Measurements from ENCODE around the gene AP2A2. TPM values are rescaled to one million over a fixed set of nuclear protein-coding genes. Genes with fewer than 3 reads are reported as not detected.

The AP2A2 gene
- total RNA-seq, 2 experiments from 2014 or later = 40.1 to 54.0 TPM

DNA sequence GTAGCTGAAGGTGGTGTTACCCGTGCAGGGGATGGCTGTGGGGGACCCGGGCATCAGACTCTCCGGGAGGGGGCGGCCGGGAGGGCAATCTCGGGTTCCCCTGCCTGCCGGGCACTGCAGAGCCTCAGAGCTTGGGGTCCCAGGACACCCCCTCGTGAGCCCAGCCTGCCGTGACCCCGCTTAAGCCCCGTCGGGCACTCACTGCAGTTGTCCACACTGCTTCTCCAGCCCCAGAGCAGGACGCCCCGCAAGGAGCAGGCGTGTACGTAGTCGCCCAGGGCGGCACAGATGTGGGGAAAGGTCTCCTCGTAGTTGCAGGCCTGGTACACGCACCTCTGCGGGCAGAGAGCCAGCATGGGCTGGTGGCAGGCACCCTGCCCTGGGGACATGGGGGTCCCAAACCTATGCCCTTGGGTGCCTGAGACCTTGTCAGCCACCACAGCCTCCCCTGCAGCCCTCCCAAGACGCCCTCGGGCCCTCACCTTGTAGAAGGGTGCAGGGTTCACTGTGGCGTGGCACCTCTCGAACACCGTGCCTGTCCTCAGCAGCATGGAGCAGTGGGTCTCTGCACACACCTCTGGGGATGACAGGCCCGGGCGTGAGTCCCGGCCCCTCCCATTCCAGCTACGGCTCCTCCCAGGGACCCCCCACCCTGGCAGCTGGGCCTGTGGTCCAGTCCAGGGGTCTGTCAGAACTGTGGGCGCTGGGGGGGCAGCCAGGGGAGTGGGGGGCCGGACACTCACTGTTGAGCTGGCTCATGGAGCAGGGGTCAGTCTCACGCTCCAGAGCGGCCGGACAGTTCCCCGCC is 102.0 kb downstream of the AP2A2 start:
- Mint-ChIP-seq H3K36me3 (ENCODE audit: low read depth) (no peaks in the 10 kb centered on the region), H3K27ac (no peak overlapping the region), H3K4me3 (no peak overlapping the region), H3K4me1 (ENCODE audit: low read depth) (no peaks in the 10 kb centered on the region), H3K9me3 (ENCODE audit: insufficient read depth) (no peaks in the 10 kb centered on the region), H3K27me3 (ENCODE audit: low read depth) (no peaks in the 10 kb centered on the region)
- ATAC-seq (no peak), DNase-seq (no peak)
- ChIA-PET CTCF (no interaction called here), POLR2A (no interaction called here)

- Mint-ChIP-seq H3K27ac (no peak overlapping the region), H3K36me3 (ENCODE audit: low read depth) (no peaks in the 10 kb centered on the region), H3K4me3 (no peak overlapping the region), H3K9me3 (ENCODE audit: insufficient read depth) (no peaks in the 10 kb centered on the region), H3K27me3 (ENCODE audit: low read depth) (no peaks in the 10 kb centered on the region), H3K4me1 (ENCODE audit: low read depth) (no peaks in the 10 kb centered on the region)
- CTCF ChIA-PET = no interaction called here
- no peak for ATAC-seq
- no peak for DNase-seq
- POLR2A ChIA-PET = no interaction called here
Observed at GRCh38 chr11:1028291-1028540, 102.5 kb downstream of the AP2A2 start.

DNA sequence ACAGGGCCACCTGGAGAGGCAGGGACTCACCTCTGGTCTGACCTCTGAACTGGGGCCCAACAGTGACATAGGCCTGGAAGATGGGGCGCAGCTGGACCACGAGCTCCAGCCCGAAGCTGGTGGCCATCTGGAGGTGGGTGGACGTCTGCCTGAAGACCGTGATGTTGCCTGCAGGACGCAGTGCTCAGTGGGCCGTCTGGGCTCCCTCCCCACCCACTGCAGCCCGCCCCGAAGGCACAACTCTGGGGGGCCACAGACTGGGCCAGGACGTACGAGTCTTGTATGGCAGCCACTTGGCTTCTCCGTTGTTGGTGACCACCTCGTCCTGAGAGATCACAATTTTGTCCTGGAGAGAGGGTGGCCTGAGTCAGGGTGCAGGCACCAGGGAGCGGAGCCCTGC is 102.9 kb downstream of the AP2A2 start:
- ChIA-PET POLR2A (no interaction called here), CTCF (no interaction called here)
- Mint-ChIP-seq H3K27me3 (ENCODE audit: low read depth) (no peaks in the 10 kb centered on the region), H3K36me3 (ENCODE audit: low read depth) (no peaks in the 10 kb centered on the region), H3K4me3 (no peak overlapping the region), H3K27ac (no peak overlapping the region), H3K9me3 (ENCODE audit: insufficient read depth) (no peaks in the 10 kb centered on the region), H3K4me1 (ENCODE audit: low read depth) (no peaks in the 10 kb centered on the region)
- ATAC-seq (no peak), DNase-seq (no peak)

DNA sequence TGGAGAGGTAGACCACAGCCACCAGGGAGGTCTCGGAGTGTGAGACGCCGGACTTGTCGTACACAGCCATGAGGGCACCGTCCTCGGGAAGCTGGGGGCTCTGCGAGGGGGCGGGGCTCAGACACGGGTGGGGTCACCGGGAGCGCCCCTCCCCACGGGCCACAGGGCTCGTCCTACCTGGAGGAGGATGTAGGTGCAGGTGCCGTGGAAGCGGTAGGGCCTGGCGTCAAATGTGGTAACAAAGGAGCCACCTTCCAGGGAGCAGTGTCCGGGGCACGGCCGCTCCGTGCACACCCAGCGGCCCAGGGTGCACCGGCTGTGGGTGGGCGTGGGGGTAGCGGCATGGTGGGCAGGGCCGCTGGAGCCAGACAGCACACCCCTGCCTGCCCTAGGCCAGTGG is 103.4 kb downstream of the AP2A2 start:
- POLR2A ChIA-PET = no interaction called here
- no peak for ATAC-seq
- Mint-ChIP-seq H3K9me3 (ENCODE audit: insufficient read depth) (no peaks in the 10 kb centered on the region), H3K4me3 (no peak overlapping the region), H3K36me3 (ENCODE audit: low read depth) (no peaks in the 10 kb centered on the region), H3K27ac (no peak overlapping the region), H3K27me3 (ENCODE audit: low read depth) (no peaks in the 10 kb centered on the region), H3K4me1 (ENCODE audit: low read depth) (no peaks in the 10 kb centered on the region)
- no peak for DNase-seq
- CTCF ChIA-PET = no interaction called here

- Mint-ChIP-seq H3K9me3 (ENCODE audit: insufficient read depth) (no peaks in the 10 kb centered on the region), H3K27me3 (ENCODE audit: low read depth) (no peaks in the 10 kb centered on the region), H3K27ac (no peak overlapping the region), H3K4me1 (ENCODE audit: low read depth) (no peaks in the 10 kb centered on the region), H3K36me3 (ENCODE audit: low read depth) (no peaks in the 10 kb centered on the region), H3K4me3 (no peak overlapping the region)
- ChIA-PET CTCF (no interaction called here), POLR2A (no interaction called here)
- DNase-seq = no peak
- no peak for ATAC-seq
Observed at GRCh38 chr11:1029654-1030053, 104.0 kb downstream of the AP2A2 start.

DNA sequence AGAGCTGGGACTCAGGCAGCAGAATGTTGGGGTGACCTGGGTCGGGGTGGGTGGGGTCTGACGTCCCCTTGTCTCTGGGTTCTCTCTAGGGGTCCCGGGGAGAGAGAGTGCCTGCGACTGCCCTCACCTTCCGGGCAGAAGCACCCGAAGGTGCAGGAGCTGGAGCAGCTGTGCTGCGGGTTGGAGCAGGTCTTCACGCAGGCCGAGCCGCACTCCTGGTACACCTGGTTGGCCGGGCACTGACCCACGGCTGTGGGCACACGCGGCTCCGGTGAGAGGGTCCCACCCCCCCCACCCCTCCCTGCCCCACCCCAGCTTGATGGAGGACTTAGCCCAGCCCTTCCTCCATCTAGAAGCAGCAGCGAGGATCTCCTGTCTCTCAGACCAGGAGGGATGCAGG is 104.4 kb downstream of the AP2A2 start:
- DNase-seq (no peak), ATAC-seq (no peak)
- Mint-ChIP-seq H3K36me3 (ENCODE audit: low read depth) (no peaks in the 10 kb centered on the region), H3K9me3 (ENCODE audit: insufficient read depth) (no peaks in the 10 kb centered on the region), H3K4me1 (ENCODE audit: low read depth) (no peaks in the 10 kb centered on the region), H3K4me3 (no peak overlapping the region), H3K27ac (no peak overlapping the region), H3K27me3 (ENCODE audit: low read depth) (no peaks in the 10 kb centered on the region)
- POLR2A ChIA-PET = no interaction called here
- CTCF ChIA-PET = no interaction called here

DNA sequence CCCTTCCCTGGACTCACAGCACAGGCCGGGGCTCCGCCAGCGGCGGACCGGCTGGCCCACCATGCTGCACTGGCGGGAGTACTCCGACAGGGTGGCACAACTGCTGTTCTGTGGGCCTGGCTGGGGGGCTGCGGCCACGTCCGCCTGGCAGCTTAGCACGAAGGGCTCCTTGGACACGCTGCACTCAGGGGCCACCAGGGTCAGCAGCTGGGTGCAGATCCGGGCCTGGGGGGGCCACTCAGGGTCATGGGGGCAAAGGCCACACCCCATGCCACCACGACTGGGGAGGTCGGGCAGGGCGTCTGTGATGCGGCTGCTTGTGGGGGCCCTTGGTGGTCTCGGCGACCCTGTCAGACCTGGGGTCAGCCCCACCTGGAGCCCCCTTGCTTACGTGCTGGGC is 104.9 kb downstream of the AP2A2 start:
- H3K4me1 Mint-ChIP-seq (ENCODE audit: low read depth) = no peaks in the 10 kb centered on the region
- H3K4me3 Mint-ChIP-seq = no peak overlapping the region
- DNase-seq (no peak), ATAC-seq (no peak)
- ChIA-PET POLR2A (no interaction called here), CTCF (no interaction called here)
- no peak overlapping the region for H3K27ac Mint-ChIP-seq
- no peaks in the 10 kb centered on the region for H3K36me3 Mint-ChIP-seq (ENCODE audit: low read depth)
- no peaks in the 10 kb centered on the region for H3K9me3 Mint-ChIP-seq (ENCODE audit: insufficient read depth)
- no peaks in the 10 kb centered on the region for H3K27me3 Mint-ChIP-seq (ENCODE audit: low read depth)

DNA sequence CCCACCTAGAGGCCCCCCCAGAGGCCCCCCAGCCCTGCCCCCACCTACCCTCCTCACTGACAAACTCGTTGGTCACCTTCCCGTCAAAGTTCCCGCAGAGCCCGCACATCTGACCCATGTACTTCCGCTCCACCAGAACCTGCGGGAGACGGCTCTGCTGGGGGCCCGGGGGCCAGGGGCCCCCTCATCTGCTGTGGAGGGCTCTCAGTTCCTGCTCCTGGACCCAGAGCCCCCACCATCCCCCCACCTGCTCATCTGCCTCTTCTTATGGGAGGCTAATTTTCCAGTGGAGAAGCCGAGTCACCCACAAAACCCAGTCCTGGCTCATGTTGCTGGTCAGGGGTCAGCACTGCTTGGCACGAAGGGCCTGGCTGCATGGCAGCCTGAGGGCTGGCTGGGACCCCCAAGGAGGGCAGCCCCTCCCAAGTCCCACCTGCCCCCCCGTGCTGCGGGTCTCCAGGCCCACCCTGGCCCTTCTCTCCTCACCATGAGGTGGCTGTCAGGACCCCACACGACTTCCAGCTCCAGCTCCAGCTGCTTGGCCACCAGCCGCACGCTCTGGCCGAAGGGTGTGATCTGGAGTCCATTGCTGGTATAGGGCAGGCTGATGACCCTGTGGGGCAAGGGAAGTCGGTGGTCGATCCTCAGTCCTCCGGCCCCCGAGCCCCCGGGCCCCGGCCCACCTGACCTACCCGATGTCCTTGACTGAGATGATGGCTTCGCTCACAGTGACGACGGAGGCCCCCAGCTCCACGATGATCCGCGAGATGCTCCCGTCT is 105.6 kb downstream of the AP2A2 start:
- ChIA-PET POLR2A (no interaction called here), CTCF (no interaction called here)
- DNase-seq = no peak
- H3K36me3 Mint-ChIP-seq (ENCODE audit: low read depth) = no peaks in the 10 kb centered on the region
- no peak for ATAC-seq
- no peaks in the 10 kb centered on the region for H3K27me3 Mint-ChIP-seq (ENCODE audit: low read depth)
- no peak overlapping the region for H3K27ac Mint-ChIP-seq
- H3K4me3 Mint-ChIP-seq = no peak overlapping the region
- H3K9me3 Mint-ChIP-seq (ENCODE audit: insufficient read depth) = no peaks in the 10 kb centered on the region
- H3K4me1 Mint-ChIP-seq (ENCODE audit: low read depth) = no peaks in the 10 kb centered on the region

DNA sequence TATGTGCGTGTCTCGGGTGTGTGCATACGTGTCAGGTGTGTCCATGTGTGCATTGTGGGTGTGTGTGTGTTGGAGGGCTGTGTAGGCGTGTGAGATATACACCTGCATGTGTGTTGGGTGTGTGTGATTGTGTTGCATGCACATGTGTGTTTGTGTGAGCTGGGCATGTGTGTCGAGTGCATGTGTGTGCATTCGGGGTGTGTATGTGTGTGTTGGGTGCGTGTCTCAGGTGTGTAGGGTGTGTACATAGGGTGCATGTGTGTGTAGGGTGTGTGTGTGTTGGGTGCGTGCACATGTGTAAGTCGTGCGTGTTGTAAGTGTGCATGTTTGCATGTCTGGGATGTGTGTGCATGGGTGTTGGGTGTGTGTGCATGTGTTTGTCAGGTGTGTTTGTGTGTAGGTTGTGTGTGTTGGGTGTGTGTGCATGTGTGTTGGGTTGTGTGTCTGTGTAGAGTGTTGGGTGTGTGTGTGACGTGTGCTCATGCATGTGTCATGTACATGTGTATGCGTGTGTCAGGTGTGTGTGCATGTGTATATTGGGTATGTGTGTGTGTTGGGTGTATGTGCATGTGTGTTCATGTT is 106.7 kb downstream of the AP2A2 start:
- no peak for ATAC-seq
- Mint-ChIP-seq H3K36me3 (ENCODE audit: low read depth) (no peaks in the 10 kb centered on the region), H3K4me3 (no peak overlapping the region), H3K9me3 (ENCODE audit: insufficient read depth) (no peaks in the 10 kb centered on the region), H3K27me3 (ENCODE audit: low read depth) (no peaks in the 10 kb centered on the region), H3K4me1 (ENCODE audit: low read depth) (no peaks in the 10 kb centered on the region), H3K27ac (no peak overlapping the region)
- POLR2A ChIA-PET = no interaction called here
- DNase-seq = no peak
- CTCF ChIA-PET = no interaction called here

- ATAC-seq (no peak), DNase-seq (no peak)
- Mint-ChIP-seq H3K4me3 (no peak overlapping the region), H3K27ac (no peak overlapping the region), H3K4me1 (ENCODE audit: low read depth) (no peaks in the 10 kb centered on the region), H3K27me3 (ENCODE audit: low read depth) (no peaks in the 10 kb centered on the region), H3K36me3 (ENCODE audit: low read depth) (no peaks in the 10 kb centered on the region), H3K9me3 (ENCODE audit: insufficient read depth) (no peaks in the 10 kb centered on the region)
- ChIA-PET CTCF (no interaction called here), POLR2A (no interaction called here)
Observed at GRCh38 chr11:1033016-1033798, 107.5 kb downstream of the AP2A2 start.

GRCh38 chr11:1034001-1034400 is 108.3 kb downstream of the AP2A2 start:
- H3K9me3 Mint-ChIP-seq (ENCODE audit: insufficient read depth) = no peaks in the 10 kb centered on the region
- no peaks in the 10 kb centered on the region for H3K36me3 Mint-ChIP-seq (ENCODE audit: low read depth)
- ATAC-seq (no peak), DNase-seq (no peak)
- no peaks in the 10 kb centered on the region for H3K4me1 Mint-ChIP-seq (ENCODE audit: low read depth)
- H3K27ac Mint-ChIP-seq = no peak overlapping the region
- H3K27me3 Mint-ChIP-seq (ENCODE audit: low read depth) = no peaks in the 10 kb centered on the region
- POLR2A ChIA-PET = no interaction called here
- CTCF ChIA-PET = no interaction called here
- no peak overlapping the region for H3K4me3 Mint-ChIP-seq

All from activated CD8-positive, alpha-beta T cell treated with anti-CD3 and anti-CD28 coated beads, Interleukin-2, amount 10 ng/mL, durations not matched to agents 7 days and 5 days (primary cell).